Testis (tissue), 3 donors: Measurements from ENCODE around the gene MYBPC1. TPM values are rescaled to one million over a fixed set of nuclear protein-coding genes. Genes with fewer than 3 reads are reported as not detected.

Experiments used
- DNase-seq: peaks from one replicate; pipeline ENCODE4 v3.0.0-alpha.2; 2019
- H3K27ac ChIP-seq, 2 donors: fragments of 200-600 bp; sonication (generic); one replicate each; pipeline ENCODE4 v1.5.1; 2019
- H3K27me3 ChIP-seq: fragments of 200-600 bp; sonication (generic); one replicate; pipeline ENCODE4 v1.5.1; 2019
- H3K36me3 ChIP-seq: fragments of 200-600 bp; sonication (generic); one replicate; pipeline ENCODE4 v1.5.1; 2017; ENCODE audit warnings: low read depth; ENCODE audit errors: missing control alignments
- H3K4me1 ChIP-seq: fragments of 200-600 bp; sonication (generic); one replicate; pipeline ENCODE4 v1.5.1; 2019
- H3K4me3 ChIP-seq, 2 donors: fragments of 200-600 bp; sonication (generic); one replicate each; pipeline ENCODE4 v1.5.1; 2017 to 2019
- H3K9me3 ChIP-seq: fragments of 200-600 bp; sonication (generic); one replicate; pipeline ENCODE4 v1.5.1; 2017
- POLR2A ChIP-seq: fragments of 450-650 bp; IDR thresholded peaks from one replicate; pipeline ENCODE4 v1.6.1; 2017; ENCODE audit warnings: antibody characterized with exemption, mild to moderate bottlenecking, moderate library complexity
- WGBS, 2 donors: methylation state at CpG; one replicate each; pipeline ENCODE4 v1.1.5; 2018; 5-methylcytosine and 5-hydroxymethylcytosine counted together
- intact Hi-C: fragments of 100-400 bp; cut with DNase I; formaldehyde crosslinking; loops from one replicate; pipeline ENCODE4 v1.15.1; 2023; ENCODE audit warnings: low total_unique reads
- polyA plus RNA-seq: library from polyadenylated mRNA; stranded (reverse); fragments of 350-450 nt; fragmentation: Illumina TruSeq; extraction: RNeasy Lipid Tissue Mini Kit (QIAGEN cat#74804); gene quantifications from one replicate; pipeline ENCODE4 v1.2.3, GENCODE V29; 2014; ENCODE audit warnings: low read depth, low replicate concordance; ENCODE audit not compliant: insufficient read depth
- total RNA-seq, 2 donors: library from RNA; depleted of rRNA; stranded (reverse); fragments of >200 nt; gene quantifications; one replicate each; pipeline ENCODE4 v1.2.3, GENCODE V29; 2016
- TF ChIP-seq, protein P1 (sequence below), 3 experiments: fragments of 450-650 bp in 2 of 3; fragments of 200-600 bp in 1 of 3; sonication (generic) in 1 of 3; IDR thresholded peaks; one replicate each; pipeline ENCODE4 v1.5.1; 2016 to 2019; ENCODE audit warnings: antibody characterized with exemption in 3 of 3, mild to moderate bottlenecking in 2 of 3, moderate library complexity in 1 of 3

The MYBPC1 gene
- total and polyA plus RNA-seq, 3 donors from 2014 or later: 2.5 to 31.2 (median 3.7) TPM

- H3K4me1 ChIP-seq: no peaks in the 10 kb centered on the region
- no peaks in the 10 kb centered on the region for H3K36me3 ChIP-seq
- DNase-seq: no peak
- no peak overlapping the region for H3K27ac ChIP-seq
- WGBS, 2 donors: 86 to 87% methylated on average over 2 of the region's 2 CpGs
- no peak for TF ChIP-seq POLR2A
- TF ChIP-seq, protein P1, sequence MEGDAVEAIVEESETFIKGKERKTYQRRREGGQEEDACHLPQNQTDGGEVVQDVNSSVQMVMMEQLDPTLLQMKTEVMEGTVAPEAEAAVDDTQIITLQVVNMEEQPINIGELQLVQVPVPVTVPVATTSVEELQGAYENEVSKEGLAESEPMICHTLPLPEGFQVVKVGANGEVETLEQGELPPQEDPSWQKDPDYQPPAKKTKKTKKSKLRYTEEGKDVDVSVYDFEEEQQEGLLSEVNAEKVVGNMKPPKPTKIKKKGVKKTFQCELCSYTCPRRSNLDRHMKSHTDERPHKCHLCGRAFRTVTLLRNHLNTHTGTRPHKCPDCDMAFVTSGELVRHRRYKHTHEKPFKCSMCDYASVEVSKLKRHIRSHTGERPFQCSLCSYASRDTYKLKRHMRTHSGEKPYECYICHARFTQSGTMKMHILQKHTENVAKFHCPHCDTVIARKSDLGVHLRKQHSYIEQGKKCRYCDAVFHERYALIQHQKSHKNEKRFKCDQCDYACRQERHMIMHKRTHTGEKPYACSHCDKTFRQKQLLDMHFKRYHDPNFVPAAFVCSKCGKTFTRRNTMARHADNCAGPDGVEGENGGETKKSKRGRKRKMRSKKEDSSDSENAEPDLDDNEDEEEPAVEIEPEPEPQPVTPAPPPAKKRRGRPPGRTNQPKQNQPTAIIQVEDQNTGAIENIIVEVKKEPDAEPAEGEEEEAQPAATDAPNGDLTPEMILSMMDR (IDR thresholded peaks at IDR 0.05): no peak
- H3K4me3 ChIP-seq: no peak overlapping the region
- intact Hi-C loops: no loop called here
- no peaks in the 10 kb centered on the region for H3K27me3 ChIP-seq
- H3K9me3 ChIP-seq: no peaks in the 10 kb centered on the region
Observed at GRCh38 chr12:101597164-101597563, 2.4 kb downstream of the MYBPC1 start.

GRCh38 chr12:101598483-101598882 lies 3.7 kb downstream of the MYBPC1 start:
- Histone ChIP-seq H3K27me3 (no peaks in the 10 kb centered on the region), H3K9me3 (no peaks in the 10 kb centered on the region), H3K4me3 (no peak overlapping the region), H3K4me1 (no peaks in the 10 kb centered on the region), H3K27ac (no peak overlapping the region), H3K36me3 (no peaks in the 10 kb centered on the region)
- no peak for TF ChIP-seq POLR2A
- TF ChIP-seq, protein P1 (IDR thresholded peaks at IDR 0.05): no peak
- 81 to 82% methylated on average over 3 of the region's 3 CpGs for WGBS, 2 donors
- intact Hi-C loops: no loop called here
- DNase-seq: no peak

DNA sequence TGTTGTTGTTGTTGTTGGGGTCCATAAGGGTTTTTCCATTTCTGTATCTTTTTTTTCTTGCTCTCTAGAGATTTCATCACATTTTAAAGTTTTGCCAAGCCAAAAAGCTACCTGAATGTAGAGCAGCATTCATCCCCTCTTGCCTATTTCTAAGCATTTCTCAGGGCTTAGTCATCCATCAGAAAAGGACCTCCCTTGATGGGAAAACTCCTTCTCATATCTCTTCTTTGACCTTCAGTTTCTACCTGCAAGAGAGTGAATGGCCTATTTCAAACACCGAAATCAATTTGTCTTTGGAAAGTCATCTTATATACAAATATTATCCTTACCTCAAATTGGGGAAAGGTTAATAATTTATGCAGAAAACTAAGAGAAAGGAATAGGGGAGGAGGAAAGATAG lies 4.5 kb downstream of the MYBPC1 start:
- no peaks in the 10 kb centered on the region for H3K27me3 ChIP-seq
- H3K4me3 ChIP-seq: no peak overlapping the region
- DNase-seq: no peak
- H3K4me1 ChIP-seq: no peaks in the 10 kb centered on the region
- no peak for TF ChIP-seq POLR2A
- TF ChIP-seq, protein P1 (IDR thresholded peaks at IDR 0.05): no peak
- intact Hi-C loops: no loop called here
- H3K27ac ChIP-seq: no peak overlapping the region
- no peaks in the 10 kb centered on the region for H3K36me3 ChIP-seq
- H3K9me3 ChIP-seq: no peaks in the 10 kb centered on the region
- WGBS, 2 donors: 98 to 100% methylated on average over 1 of the region's 1 CpG

- WGBS, 2 donors: 66 to 80% methylated on average over 5 of the region's 5 CpGs
Observed at GRCh38 chr12:101599771-101600484, 5.2 kb downstream of the MYBPC1 start.

More at GRCh38 chr12:101599771-101600484, 5.2 kb downstream of the MYBPC1 start:
- Histone ChIP-seq H3K4me3 (no peak overlapping the region), H3K9me3 (no peaks in the 10 kb centered on the region), H3K27me3 (no peaks in the 10 kb centered on the region), H3K27ac (no peak overlapping the region), H3K4me1 (no peaks in the 10 kb centered on the region), H3K36me3 (no peaks in the 10 kb centered on the region)
- intact Hi-C loops: no loop called here
- TF ChIP-seq, protein P1 (IDR thresholded peaks at IDR 0.05): no peak
- no peak for TF ChIP-seq POLR2A
- DNase-seq: no peak
